Measurements from ENCODE around the gene SLC12A8. TPM values are rescaled to one million over a fixed set of nuclear protein-coding genes. Genes with fewer than 3 reads are reported as not detected.
"Not testable (repeated sequence)": the region's sequence is repeated elsewhere in the genome, so short reads cannot be mapped to it uniquely, and the experiment has no call there.

SLC12A8 gene
- total RNA-seq, 2 experiments from 2014 or later, result 0.47 to 0.79 TPM

DNA sequence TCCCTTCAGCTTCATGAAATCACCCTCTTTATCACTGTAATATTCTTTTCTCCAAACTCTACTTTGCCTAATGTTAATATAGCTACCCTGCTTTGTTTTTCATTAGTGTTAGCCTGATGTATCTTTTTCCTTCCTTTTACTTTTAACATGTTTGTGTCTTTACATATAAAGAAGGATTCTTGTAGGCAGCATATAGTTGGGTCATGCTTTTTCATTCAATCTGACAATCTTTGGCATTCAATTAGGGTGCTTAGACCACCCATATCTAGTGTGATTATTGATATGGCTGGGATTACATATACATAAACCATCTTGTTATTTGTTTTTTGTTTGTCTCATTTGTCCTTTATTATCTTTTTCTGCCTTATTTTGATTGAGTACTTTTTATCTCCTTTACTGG is 121.9 kb downstream of the SLC12A8 start:
- Mint-ChIP-seq H3K27ac (no peak overlapping the region), H3K4me1 (no peaks in the 10 kb centered on the region), H3K9me3 (peaks cover 8% of the 10 kb centered on the region), H3K27me3 (peaks cover 13% of the 10 kb centered on the region), H3K36me3 (peaks cover 11% of the 10 kb centered on the region), H3K4me3 (no peak overlapping the region)
- POLR2A ChIA-PET, result no interaction called here
- ATAC-seq (ENCODE audit: low read depth) (no peak), DNase-seq (no peak)

GRCh38 chr3:125087768-125088391 is 124.7 kb downstream of the SLC12A8 start:
- Mint-ChIP-seq H3K9me3 (peaks cover 8% of the 10 kb centered on the region), H3K36me3 (peaks cover 13% of the 10 kb centered on the region), H3K4me1 (no peaks in the 10 kb centered on the region), H3K27ac (no peak overlapping the region), H3K27me3 (peaks cover 23% of the 10 kb centered on the region), H3K4me3 (no peak overlapping the region)
- POLR2A ChIA-PET, result no interaction called here
- DNase-seq (no peak), ATAC-seq (ENCODE audit: low read depth) (no peak)

DNA sequence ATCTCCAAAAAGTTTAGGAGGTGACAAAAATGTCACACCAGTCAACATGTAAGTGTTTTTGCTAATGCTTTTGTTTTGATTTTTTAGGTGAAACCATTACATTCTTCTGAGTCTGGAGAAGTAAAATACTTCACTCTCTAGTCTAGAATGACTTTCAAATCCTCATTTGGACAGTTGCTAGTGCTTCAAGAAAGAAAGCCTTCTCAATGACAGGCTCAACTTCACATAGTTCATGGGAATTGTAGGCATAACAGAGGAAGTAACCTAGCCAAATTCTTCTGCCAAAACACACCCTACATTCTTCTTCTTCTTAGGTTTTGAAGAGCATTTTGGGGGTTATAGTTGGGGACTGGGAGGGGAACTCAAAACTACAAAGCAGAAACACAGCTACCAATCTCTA is 127.4 kb downstream of the SLC12A8 start:
- ATAC-seq (ENCODE audit: low read depth) (no peak), DNase-seq (no peak)
- Mint-ChIP-seq H3K27me3 (peaks cover 18% of the 10 kb centered on the region), H3K9me3 (peaks cover 1% of the 10 kb centered on the region), H3K36me3 (peaks cover 8% of the 10 kb centered on the region), H3K4me1 (peaks cover 9% of the 10 kb centered on the region), H3K27ac (no peak overlapping the region), H3K4me3 (no peak overlapping the region)
- POLR2A ChIA-PET, result no interaction called here

DNA sequence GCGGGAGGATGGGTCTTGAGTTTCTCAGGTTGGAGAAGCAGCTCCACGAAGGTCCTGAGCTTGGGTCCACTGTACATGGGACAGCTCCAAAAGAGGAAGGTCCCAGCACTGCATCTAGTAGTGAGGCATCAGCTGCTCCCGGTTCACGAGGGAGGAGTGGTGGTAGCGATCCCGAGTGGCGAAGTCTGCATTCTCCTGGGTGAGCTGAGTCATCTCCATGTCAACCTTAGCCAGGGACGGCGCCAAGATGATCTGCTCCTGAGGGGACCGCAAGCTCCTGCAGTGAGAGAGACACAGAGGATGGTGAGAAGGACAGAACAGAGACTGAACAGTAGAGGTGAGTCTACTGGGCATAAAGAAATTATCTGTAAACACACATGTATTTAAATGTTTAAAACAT is 128.8 kb downstream of the SLC12A8 start:
- H3K4me3 Mint-ChIP-seq, result no peak overlapping the region
- no peak overlapping the region for H3K27ac Mint-ChIP-seq
- H3K9me3 Mint-ChIP-seq, result no peaks in the 10 kb centered on the region
- peaks cover 20% of the 10 kb centered on the region for H3K4me1 Mint-ChIP-seq
- H3K27me3 Mint-ChIP-seq, result peaks cover 15% of the 10 kb centered on the region
- ATAC-seq (ENCODE audit: low read depth), result no peak
- POLR2A ChIA-PET, result interaction anchor here (0.9 kb wide), 1 partner anchor 14 kb away, joined by 5 read pairs; no protein-coding TSS in a partner anchor
- no peak for DNase-seq
- H3K36me3 Mint-ChIP-seq, result peaks cover 13% of the 10 kb centered on the region

DNA sequence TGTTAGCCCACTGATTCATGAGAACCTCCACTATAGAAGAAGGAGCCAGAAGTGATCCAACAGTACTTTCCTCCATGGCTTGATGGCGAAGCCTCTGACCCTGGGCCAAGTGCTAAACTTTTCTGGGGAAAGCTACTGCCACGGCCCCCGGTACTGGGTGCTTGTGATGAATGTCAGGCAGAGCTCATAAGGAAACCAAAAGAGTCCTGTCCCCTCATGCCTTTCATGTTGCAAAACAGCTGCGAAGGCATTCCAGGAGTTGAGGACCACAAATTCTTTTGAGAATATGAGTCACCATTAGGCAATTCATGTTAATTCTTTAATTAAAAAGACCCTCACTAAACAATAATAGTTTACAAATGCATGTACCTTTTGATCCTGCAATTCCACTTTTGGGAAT is 130.2 kb downstream of the SLC12A8 start:
- POLR2A ChIA-PET; ATAC-seq (ENCODE audit: low read depth); H3K9me3 Mint-ChIP-seq: not testable (repeated sequence)

DNA sequence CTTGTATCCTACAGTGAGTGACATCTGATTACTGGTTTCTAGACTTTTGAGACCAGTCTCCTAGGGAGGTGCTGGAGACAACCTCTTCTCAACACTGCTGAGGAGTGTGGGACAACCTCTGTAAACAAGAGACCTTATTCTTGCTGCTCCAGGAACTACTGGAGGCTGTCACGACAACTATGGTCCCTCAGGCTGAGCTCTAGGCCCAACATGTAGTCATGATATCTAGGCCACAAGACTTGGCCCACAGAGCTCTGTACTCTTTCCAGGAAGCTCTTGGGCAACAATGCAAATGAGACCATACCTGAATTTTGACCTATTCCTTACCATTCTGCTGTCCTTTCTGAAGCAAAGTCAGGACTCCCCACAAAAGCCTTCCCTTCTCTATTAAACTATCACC is 132.5 kb downstream of the SLC12A8 start:
- peaks cover 11% of the 10 kb centered on the region for H3K27me3 Mint-ChIP-seq
- no peaks in the 10 kb centered on the region for H3K9me3 Mint-ChIP-seq
- peak; percentile 44 for ATAC-seq (ENCODE audit: low read depth)
- no peak for DNase-seq
- H3K27ac Mint-ChIP-seq, result peak overlapping the region; percentile 60
- no peak overlapping the region for H3K4me3 Mint-ChIP-seq
- H3K4me1 Mint-ChIP-seq, result peaks cover 34% of the 10 kb centered on the region
- POLR2A ChIA-PET, result interaction anchor here (0.6 to 1.3 kb wide), 2 partner anchors 37 to 40 kb away, joined by 3 to 5 read pairs; no protein-coding TSS in a partner anchor
- peaks cover 5% of the 10 kb centered on the region for H3K36me3 Mint-ChIP-seq

More for the DNA sequence above, 130.2 kb downstream of the SLC12A8 start:
- DNase-seq, H3K27ac Mint-ChIP-seq, H3K4me3 Mint-ChIP-seq: not testable (repeated sequence)
- peaks cover 28% of the 10 kb centered on the region for H3K4me1 Mint-ChIP-seq
- H3K36me3 Mint-ChIP-seq, result peaks cover 13% of the 10 kb centered on the region
- peaks cover 11% of the 10 kb centered on the region for H3K27me3 Mint-ChIP-seq

GRCh38 chr3:125079675-125080045 is 132.9 kb downstream of the SLC12A8 start:
- peaks cover 9% of the 10 kb centered on the region for H3K27me3 Mint-ChIP-seq
- H3K27ac Mint-ChIP-seq, result no peak overlapping the region
- DNase-seq (no peak), ATAC-seq (ENCODE audit: low read depth) (no peak)
- H3K4me1 Mint-ChIP-seq, result peaks cover 34% of the 10 kb centered on the region
- H3K4me3 Mint-ChIP-seq, result no peak overlapping the region
- H3K36me3 Mint-ChIP-seq, result peaks cover 5% of the 10 kb centered on the region
- POLR2A ChIA-PET, result interaction anchor here (0.6 to 1.3 kb wide), 3 partner anchors 32 to 41 kb away, joined by 3 to 5 read pairs (median 3); no protein-coding TSS in a partner anchor
- H3K9me3 Mint-ChIP-seq, result no peaks in the 10 kb centered on the region

DNA sequence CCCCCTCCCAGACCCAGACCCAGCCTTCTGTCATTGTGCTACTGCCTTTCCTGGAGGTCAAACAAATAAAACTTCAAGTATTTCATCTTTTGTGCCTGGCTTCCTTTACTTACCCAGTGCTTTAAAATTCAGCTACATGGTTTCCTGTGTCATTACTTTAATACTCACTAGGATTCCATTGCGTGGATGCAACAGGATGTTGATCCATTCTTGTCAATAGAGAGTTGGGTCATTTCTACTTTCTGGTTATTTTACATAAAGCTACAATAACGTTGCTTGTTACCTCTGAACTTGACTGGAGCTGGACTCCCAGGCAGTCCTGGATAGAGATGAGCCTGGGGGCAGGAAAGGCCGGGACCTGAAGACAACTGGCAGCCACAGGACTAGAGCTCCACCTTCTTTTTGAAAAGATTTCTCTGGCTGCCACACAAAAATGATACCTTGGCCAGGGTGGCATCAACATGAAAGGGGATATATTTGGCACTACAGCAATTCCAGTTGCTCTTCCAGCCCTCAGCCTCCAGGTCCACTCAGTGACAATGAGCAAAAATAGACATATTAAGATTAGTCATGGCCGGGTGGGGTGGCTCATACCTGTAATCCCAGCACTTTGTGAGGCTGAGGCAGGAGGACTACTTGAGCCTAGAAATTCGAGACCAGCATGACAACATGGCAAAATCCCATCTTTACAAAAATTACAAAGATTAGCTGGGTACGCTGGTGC is 133.4 kb downstream of the SLC12A8 start:
- Mint-ChIP-seq H3K4me3 (no peak overlapping the region), H3K4me1 (peaks cover 34% of the 10 kb centered on the region), H3K36me3 (peaks cover 5% of the 10 kb centered on the region), H3K27me3 (peaks cover 4% of the 10 kb centered on the region), H3K9me3 (no peaks in the 10 kb centered on the region), H3K27ac (no peak overlapping the region)
- ATAC-seq (ENCODE audit: low read depth), result no peak
- DNase-seq, result no peak
- POLR2A ChIA-PET, result interaction anchor here (0.5 to 1.3 kb wide), 5 partner anchors 27 to 62 kb away, joined by 3 to 5 read pairs (median 3); no protein-coding TSS in a partner anchor

- H3K36me3 Mint-ChIP-seq, result peaks cover 5% of the 10 kb centered on the region
- peak; percentile 47 for ATAC-seq (ENCODE audit: low read depth)
- POLR2A ChIA-PET, result no interaction called here
- H3K9me3 Mint-ChIP-seq, result no peaks in the 10 kb centered on the region
- H3K27ac Mint-ChIP-seq, result no peak overlapping the region
- H3K4me1 Mint-ChIP-seq, result peaks cover 34% of the 10 kb centered on the region
- DNase-seq, result no peak
- H3K4me3 Mint-ChIP-seq, result peak overlapping the region; percentile 26
- H3K27me3 Mint-ChIP-seq, result no peaks in the 10 kb centered on the region
Measured at GRCh38 chr3:125077864-125078263, 134.7 kb downstream of the SLC12A8 start.

GRCh38 chr3:125076464-125076863 is 136.1 kb downstream of the SLC12A8 start:
- peaks cover 5% of the 10 kb centered on the region for H3K36me3 Mint-ChIP-seq
- H3K27ac Mint-ChIP-seq, result no peak overlapping the region
- POLR2A ChIA-PET, result no interaction called here

DNA sequence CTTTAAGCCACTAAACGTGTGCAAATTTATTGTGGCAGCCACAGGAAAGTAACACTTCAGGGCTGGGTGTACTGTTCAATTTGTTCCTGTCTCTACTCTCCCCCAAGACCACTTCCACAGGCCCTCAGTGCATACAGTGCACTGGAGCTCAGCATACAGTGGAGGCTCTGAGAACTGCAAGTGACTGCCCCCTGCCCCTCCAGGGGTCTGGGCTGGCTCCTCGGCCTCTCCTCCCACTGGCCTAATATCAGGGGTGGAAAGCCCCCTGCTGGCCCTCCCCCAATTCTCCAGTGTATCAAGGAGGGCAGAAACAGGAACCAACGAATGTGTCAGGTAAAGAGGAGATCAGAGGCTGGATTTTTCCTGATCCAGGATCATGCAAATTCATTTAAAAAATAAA is 136.8 kb downstream of the SLC12A8 start:
- POLR2A ChIA-PET, result interaction anchor here (0.6 kb wide), 1 partner anchor 53 kb away, joined by 3 read pairs; no protein-coding TSS in a partner anchor
- Mint-ChIP-seq H3K27ac (no peak overlapping the region), H3K36me3 (peaks cover 5% of the 10 kb centered on the region)

More at GRCh38 chr3:125076464-125076863, 136.1 kb downstream of the SLC12A8 start:
- Mint-ChIP-seq H3K4me3 (no peak overlapping the region), H3K27me3 (no peaks in the 10 kb centered on the region), H3K9me3 (no peaks in the 10 kb centered on the region), H3K4me1 (peaks cover 31% of the 10 kb centered on the region)
- ATAC-seq (ENCODE audit: low read depth) (no peak), DNase-seq (no peak)

DNA sequence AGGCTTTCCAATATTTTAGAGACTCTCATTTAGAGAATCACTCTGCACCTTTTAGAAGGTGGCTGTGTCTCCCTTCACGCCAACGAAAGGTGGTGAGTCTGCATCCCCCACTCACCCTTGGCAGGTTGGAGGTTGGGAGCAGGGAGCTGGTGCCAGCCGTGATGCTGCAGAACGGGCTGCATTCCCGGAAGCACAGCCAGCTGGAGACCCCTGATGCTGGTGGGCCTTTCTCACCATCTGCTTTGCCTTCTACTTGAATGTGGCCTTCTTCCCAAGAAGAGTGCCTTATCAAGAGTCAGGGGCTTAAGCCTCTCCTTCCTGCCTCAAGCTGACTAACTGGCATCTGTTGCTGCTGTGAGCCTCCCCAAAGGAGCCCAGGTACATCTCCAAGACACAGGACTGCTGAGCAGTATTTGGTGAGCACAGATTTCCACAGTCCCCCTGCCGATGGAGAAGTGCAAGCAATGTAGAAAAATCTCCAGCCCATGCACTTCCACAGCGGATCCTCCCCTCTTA is 139.1 kb downstream of the SLC12A8 start:
- H3K4me3 Mint-ChIP-seq, result no peak overlapping the region
- no peaks in the 10 kb centered on the region for H3K9me3 Mint-ChIP-seq
- no peak for ATAC-seq (ENCODE audit: low read depth)
- no peaks in the 10 kb centered on the region for H3K36me3 Mint-ChIP-seq
- POLR2A ChIA-PET, result no interaction called here
- no peaks in the 10 kb centered on the region for H3K27me3 Mint-ChIP-seq
- DNase-seq, result no peak
- peaks cover 27% of the 10 kb centered on the region for H3K4me1 Mint-ChIP-seq
- no peak overlapping the region for H3K27ac Mint-ChIP-seq

More for the DNA sequence above, 136.8 kb downstream of the SLC12A8 start:
- peaks cover 29% of the 10 kb centered on the region for H3K4me1 Mint-ChIP-seq
- ATAC-seq (ENCODE audit: low read depth), result peak; percentile 48
- H3K9me3 Mint-ChIP-seq, result no peaks in the 10 kb centered on the region
- H3K4me3 Mint-ChIP-seq, result no peak overlapping the region
- no peak for DNase-seq
- H3K27me3 Mint-ChIP-seq, result no peaks in the 10 kb centered on the region

- ATAC-seq (ENCODE audit: low read depth), result no peak
- H3K4me1 Mint-ChIP-seq, result peaks cover 25% of the 10 kb centered on the region
Measured at GRCh38 chr3:125072749-125073389, 139.7 kb downstream of the SLC12A8 start.

More at GRCh38 chr3:125072749-125073389, 139.7 kb downstream of the SLC12A8 start:
- DNase-seq, result no peak
- Mint-ChIP-seq H3K36me3 (no peaks in the 10 kb centered on the region), H3K27me3 (no peaks in the 10 kb centered on the region), H3K9me3 (no peaks in the 10 kb centered on the region), H3K4me3 (no peak overlapping the region), H3K27ac (no peak overlapping the region)
- POLR2A ChIA-PET, result interaction anchor here (0.6 kb wide), 1 partner anchor 34 kb away, joined by 3 read pairs; no protein-coding TSS in a partner anchor

Data from activated naive CD8-positive, alpha-beta T cell treated with anti-CD3 and anti-CD28 coated beads, Interleukin-2, amount 10 ng/mL, durations not matched to agents 7 days and 5 days (primary cell).